Vagina (tissue), 2 donors: Measurements from ENCODE around the gene RUNX2. TPM values are rescaled to one million over a fixed set of nuclear protein-coding genes. Genes with fewer than 3 reads are reported as not detected.

Experiments used
- DNase-seq, 2 donors: peaks; one replicate each; pipeline ENCODE4 v3.0.0-alpha.2; 2017; ENCODE audit errors: extremely low spot score in 2 of 2
- H3K27ac ChIP-seq: fragments of 200-600 bp; sonication (generic); one replicate; pipeline ENCODE4 v1.5.1; 2019
- H3K27me3 ChIP-seq: fragments of 200-600 bp; sonication (generic); one replicate; pipeline ENCODE4 v1.5.1; 2019
- H3K36me3 ChIP-seq, 2 donors: fragments of 200-600 bp; sonication (generic); one replicate each; pipeline ENCODE4 v1.5.1; 2017 to 2019
- H3K4me1 ChIP-seq: fragments of 200-600 bp; sonication (generic); one replicate; pipeline ENCODE4 v1.5.1; 2019
- H3K4me3 ChIP-seq, 2 donors: fragments of 200-600 bp; sonication (generic); 1 replicate in 1 of 2; 2 replicates in 1 of 2; pipeline ENCODE4 v1.5.1; 2016 to 2019
- H3K9me3 ChIP-seq: fragments of 200-600 bp; sonication (generic); one replicate; pipeline ENCODE4 v1.5.1; 2019
- CTCF ChIP-seq, 3 experiments: fragments of 450-650 bp in 2 of 3; fragments of 200-600 bp in 1 of 3; sonication (generic) in 1 of 3; IDR thresholded peaks; one replicate each; pipeline ENCODE4 v1.5.1; 2017 to 2019; ENCODE audit warnings: antibody characterized with exemption in 3 of 3, mild to moderate bottlenecking in 2 of 3, moderate library complexity in 2 of 3
- POLR2A ChIP-seq, 2 donors: fragments of 450-650 bp; IDR thresholded peaks; one replicate each; pipeline ENCODE4 v1.6.1; 2017; ENCODE audit warnings: antibody characterized with exemption in 2 of 2, mild to moderate bottlenecking in 2 of 2, moderate library complexity in 2 of 2
- POLR2AphosphoS5 ChIP-seq, 2 donors: sonication (generic); formaldehyde crosslinking; IDR thresholded peaks; one replicate each; pipeline ENCODE4 v1.9.0; 2017; ENCODE audit warnings: antibody characterized with exemption in 2 of 2, mild to moderate bottlenecking in 2 of 2, low read depth in 1 of 2; ENCODE audit not compliant: insufficient read depth in 1 of 2
- intact Hi-C: fragments of 100-400 bp; cut with DNase I; formaldehyde crosslinking; loops from one replicate; pipeline ENCODE4 v1.15.1; 2023
- total RNA-seq: library from RNA; depleted of rRNA; stranded (reverse); fragments of >200 nt; gene quantifications from one replicate; pipeline ENCODE4 v1.2.3, GENCODE V29; 2016

The RUNX2 gene
- total RNA-seq, 1 donor from 2014 or later, result 13.0 TPM

GRCh38 chr6:45692021-45692420, 363.9 kb downstream of the RUNX2 start:
- H3K36me3 ChIP-seq, result no peaks in the 10 kb centered on the region
- no peak for TF ChIP-seq POLR2AphosphoS5 (IDR thresholded peaks at IDR 0.05; ENCODE audit: insufficient read depth in 1 of 2, low read depth in 1 of 2)
- TF ChIP-seq POLR2A (IDR thresholded peaks at IDR 0.05), result no peak
- no peak for TF ChIP-seq CTCF (IDR thresholded peaks at IDR 0.05)
- intact Hi-C loops, result no loop called here
- no peaks in the 10 kb centered on the region for H3K9me3 ChIP-seq
- no peak overlapping the region for H3K27ac ChIP-seq
- no peaks in the 10 kb centered on the region for H3K4me1 ChIP-seq
- DNase-seq, result no peak
- H3K4me3 ChIP-seq, result no peak overlapping the region
- H3K27me3 ChIP-seq, result no peaks in the 10 kb centered on the region

DNA sequence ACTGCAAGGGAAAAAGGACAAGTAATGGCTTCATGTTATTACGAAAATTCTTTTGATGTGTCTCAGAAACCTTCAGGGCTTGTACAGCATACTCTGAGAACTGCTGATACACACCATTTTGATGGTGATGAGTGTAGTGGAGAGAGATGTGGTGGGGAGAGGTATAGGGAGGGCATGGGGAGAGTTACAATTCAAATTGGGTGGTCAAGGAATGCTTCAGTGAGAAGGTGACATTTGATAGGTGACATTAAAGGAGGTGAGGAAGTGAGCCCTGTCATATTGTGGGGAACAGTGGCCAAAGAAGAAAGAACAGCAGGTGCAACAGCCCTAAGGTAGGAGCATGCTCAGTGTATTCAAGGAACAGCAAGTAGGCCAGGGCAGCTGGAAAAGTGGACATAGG, 368.6 kb downstream of the RUNX2 start:
- DNase-seq, result peak in 1 of 2 donors; percentile 54
- H3K4me1 ChIP-seq, result no peaks in the 10 kb centered on the region
- no peaks in the 10 kb centered on the region for H3K27me3 ChIP-seq
- TF ChIP-seq POLR2AphosphoS5 (IDR thresholded peaks at IDR 0.05; ENCODE audit: insufficient read depth in 1 of 2, low read depth in 1 of 2) (no peak), POLR2A (IDR thresholded peaks at IDR 0.05) (no peak), CTCF (IDR thresholded peaks at IDR 0.05) (no peak)
- H3K36me3 ChIP-seq, result no peaks in the 10 kb centered on the region
- no peak overlapping the region for H3K4me3 ChIP-seq
- no peak overlapping the region for H3K27ac ChIP-seq
- H3K9me3 ChIP-seq, result no peaks in the 10 kb centered on the region
- intact Hi-C loops, result no loop called here

- Histone ChIP-seq H3K9me3 (no peaks in the 10 kb centered on the region), H3K27me3 (no peaks in the 10 kb centered on the region), H3K4me1 (no peaks in the 10 kb centered on the region), H3K27ac (no peak overlapping the region), H3K36me3 (no peaks in the 10 kb centered on the region), H3K4me3 (no peak overlapping the region)
- no peak for TF ChIP-seq POLR2AphosphoS5 (IDR thresholded peaks at IDR 0.05; ENCODE audit: insufficient read depth in 1 of 2, low read depth in 1 of 2)
- TF ChIP-seq CTCF (IDR thresholded peaks at IDR 0.05), result no peak
- no peak for TF ChIP-seq POLR2A (IDR thresholded peaks at IDR 0.05)
- peak in 1 of 2 donors; percentile 65 for DNase-seq
- intact Hi-C loops, result no loop called here
Measured at GRCh38 chr6:45697605-45698004, 369.5 kb downstream of the RUNX2 start.

DNA sequence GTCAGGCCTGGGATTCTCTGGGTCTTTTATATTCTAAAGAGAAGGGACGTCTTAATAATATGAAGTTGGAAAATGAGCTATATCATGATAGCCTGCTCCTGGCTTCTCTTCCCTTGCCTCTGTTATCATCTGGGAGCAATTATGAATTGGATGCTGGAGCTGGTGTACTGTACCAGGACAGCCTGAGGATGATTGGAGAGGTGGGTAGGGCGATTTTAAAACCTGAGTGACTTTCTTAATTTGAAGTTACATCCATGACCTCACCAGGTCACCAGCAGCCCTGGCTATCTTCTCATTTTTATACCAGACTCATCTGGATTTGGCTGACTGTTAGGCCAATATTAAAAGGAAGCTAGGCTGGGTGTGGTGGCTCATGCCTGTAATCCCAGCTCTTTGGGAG, 369.9 kb downstream of the RUNX2 start:
- no peaks in the 10 kb centered on the region for H3K27me3 ChIP-seq
- no peak overlapping the region for H3K4me3 ChIP-seq
- intact Hi-C loops, result no loop called here
- H3K36me3 ChIP-seq, result no peaks in the 10 kb centered on the region
- H3K4me1 ChIP-seq, result no peaks in the 10 kb centered on the region
- TF ChIP-seq CTCF (IDR thresholded peaks at IDR 0.05) (no peak), POLR2A (IDR thresholded peaks at IDR 0.05) (no peak), POLR2AphosphoS5 (IDR thresholded peaks at IDR 0.05; ENCODE audit: insufficient read depth in 1 of 2, low read depth in 1 of 2) (no peak)
- no peak overlapping the region for H3K27ac ChIP-seq
- DNase-seq, result peak in 1 of 2 donors; percentile 37
- H3K9me3 ChIP-seq, result no peaks in the 10 kb centered on the region

GRCh38 chr6:45699663-45700062, 371.5 kb downstream of the RUNX2 start:
- Histone ChIP-seq H3K36me3 (no peaks in the 10 kb centered on the region), H3K4me3 (no peak overlapping the region), H3K27me3 (no peaks in the 10 kb centered on the region), H3K4me1 (no peaks in the 10 kb centered on the region), H3K9me3 (no peaks in the 10 kb centered on the region), H3K27ac (no peak overlapping the region)
- intact Hi-C loops, result no loop called here
- no peak for DNase-seq
- TF ChIP-seq POLR2AphosphoS5 (IDR thresholded peaks at IDR 0.05; ENCODE audit: insufficient read depth in 1 of 2, low read depth in 1 of 2) (no peak), CTCF (IDR thresholded peaks at IDR 0.05) (no peak), POLR2A (IDR thresholded peaks at IDR 0.05) (no peak)
